Uterus (tissue), 2 donors: Measurements from ENCODE around the gene UBR4.

ENCODE experiments used
- CTCF ChIP-seq, 4 experiments: fragments of 200-600 bp in 2 of 4; fragments of 450-650 bp in 2 of 4; sonication (generic) in 2 of 4; IDR thresholded peaks; one replicate each; pipeline ENCODE4 v1.5.1; 2016 to 2019; ENCODE audit warnings: antibody characterized with exemption in 4 of 4, mild to moderate bottlenecking in 2 of 4, moderate library complexity in 1 of 4
- POLR2A ChIP-seq, 2 donors: fragments of 450-650 bp; IDR thresholded peaks; one replicate each; pipeline ENCODE4 v1.6.1; 2016; ENCODE audit warnings: antibody characterized with exemption in 2 of 2, mild to moderate bottlenecking in 1 of 2, moderate library complexity in 1 of 2

DNA sequence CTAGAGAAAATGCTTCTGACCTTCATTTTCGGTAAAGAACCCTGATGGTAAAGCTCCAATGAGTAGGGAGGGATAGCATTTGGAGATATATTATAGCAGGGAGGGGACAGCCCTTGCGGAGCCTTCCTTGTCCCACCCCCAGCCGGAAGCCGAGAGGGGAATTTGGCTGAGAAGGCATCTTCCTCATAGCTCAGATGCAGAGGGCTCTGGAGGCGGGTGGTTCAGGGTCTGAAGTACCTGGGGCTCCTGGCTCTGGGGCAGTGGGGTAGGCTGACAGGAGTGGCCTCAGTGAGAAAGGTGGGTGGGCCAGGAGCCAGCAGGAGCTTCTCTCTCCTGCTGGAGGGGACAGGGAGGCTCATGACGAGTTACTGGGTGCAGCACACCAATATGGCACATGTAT is 165.6 kb downstream of the UBR4 start:
- TF ChIP-seq POLR2A (IDR thresholded peaks at IDR 0.05) = no peak
- no peak for TF ChIP-seq CTCF (IDR thresholded peaks at IDR 0.05)
